ENCODE measurements around the gene ZFPM1. TPM values are rescaled to one million over a fixed set of nuclear protein-coding genes. Genes with fewer than 3 reads are reported as not detected.

ZFPM1 gene
- polyA plus RNA-seq, 1 donor from 2014 or later, result 0.15 TPM

- peaks cover 1% of the 10 kb centered on the region for H3K36me3 Mint-ChIP-seq
- H3K27ac Mint-ChIP-seq, result no peak overlapping the region
- H3K27me3 Mint-ChIP-seq, result no peaks in the 10 kb centered on the region
- no peak overlapping the region for H3K4me3 Mint-ChIP-seq
- H3K4me1 Mint-ChIP-seq, result peaks cover 4 to 8% (median 4%) of the 10 kb centered on the region in 3 donors
- H3K9me3 Mint-ChIP-seq, result no peaks in the 10 kb centered on the region
These were observed 80.4 kb downstream of the ZFPM1 start for GRCh38 chr16:88533381-88533917.

- peaks cover 1% of the 10 kb centered on the region for H3K36me3 Mint-ChIP-seq
- H3K27ac Mint-ChIP-seq, result no peak overlapping the region
- H3K4me3 Mint-ChIP-seq, result peak overlapping the region in 3 of 4 donors; percentile 47 to 86 (median 70)
- peaks cover 4 to 8% (median 4%) of the 10 kb centered on the region in 3 donors for H3K4me1 Mint-ChIP-seq
- H3K27me3 Mint-ChIP-seq, result no peaks in the 10 kb centered on the region
- H3K9me3 Mint-ChIP-seq, result no peaks in the 10 kb centered on the region
These were observed 81.0 kb downstream of the ZFPM1 start for GRCh38 chr16:88533932-88534637.

- Mint-ChIP-seq H3K27ac (no peak overlapping the region), H3K9me3 (no peaks in the 10 kb centered on the region), H3K4me1 (peaks cover 4 to 8% (median 4%) of the 10 kb centered on the region in 3 donors), H3K27me3 (no peaks in the 10 kb centered on the region), H3K4me3 (peak overlapping the region; percentile 77 to 86 (median 84)), H3K36me3 (peaks cover 1% of the 10 kb centered on the region)
These were observed 81.6 kb downstream of the ZFPM1 start for GRCh38 chr16:88534638-88535190.

DNA sequence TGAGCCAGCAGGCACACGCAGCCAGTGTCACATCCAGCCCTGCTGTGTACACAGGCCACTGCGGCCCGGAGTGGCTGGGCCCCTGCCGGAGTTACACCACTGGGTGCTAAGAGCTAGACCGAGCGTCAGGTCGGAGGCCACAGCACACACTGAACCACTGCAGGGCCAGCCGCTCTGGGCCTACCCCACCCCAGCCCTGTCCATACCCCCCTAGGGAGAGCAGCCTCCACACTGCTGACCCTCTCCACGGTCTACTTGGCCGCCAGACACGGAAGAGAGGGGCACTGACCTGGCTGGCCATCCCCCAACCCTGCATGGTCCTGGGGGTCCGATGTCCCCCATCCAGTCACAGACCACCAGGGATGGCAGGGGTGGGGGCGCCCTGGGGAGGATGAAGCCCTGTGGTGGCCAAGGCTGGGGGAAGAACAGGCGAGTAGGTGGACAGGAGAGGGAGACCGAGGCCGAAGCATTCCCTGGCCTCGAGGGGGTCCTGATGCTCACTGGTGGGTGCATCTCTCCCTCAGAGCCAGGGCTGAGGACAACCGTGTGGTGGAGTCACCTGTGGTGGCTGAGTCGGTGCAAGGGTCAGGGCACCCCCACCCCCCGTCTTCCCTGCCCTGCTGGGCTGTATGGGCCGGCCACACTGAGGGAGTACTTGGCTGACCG, 82.2 kb downstream of the ZFPM1 start:
- Mint-ChIP-seq H3K27ac (peak overlapping the region in 2 of 3 donors; percentile 87 to 91), H3K27me3 (no peaks in the 10 kb centered on the region), H3K9me3 (no peaks in the 10 kb centered on the region), H3K36me3 (peaks cover 1% of the 10 kb centered on the region), H3K4me1 (peaks cover 4 to 8% (median 4%) of the 10 kb centered on the region in 3 donors), H3K4me3 (peak overlapping the region; percentile 77 to 86 (median 84))

DNA sequence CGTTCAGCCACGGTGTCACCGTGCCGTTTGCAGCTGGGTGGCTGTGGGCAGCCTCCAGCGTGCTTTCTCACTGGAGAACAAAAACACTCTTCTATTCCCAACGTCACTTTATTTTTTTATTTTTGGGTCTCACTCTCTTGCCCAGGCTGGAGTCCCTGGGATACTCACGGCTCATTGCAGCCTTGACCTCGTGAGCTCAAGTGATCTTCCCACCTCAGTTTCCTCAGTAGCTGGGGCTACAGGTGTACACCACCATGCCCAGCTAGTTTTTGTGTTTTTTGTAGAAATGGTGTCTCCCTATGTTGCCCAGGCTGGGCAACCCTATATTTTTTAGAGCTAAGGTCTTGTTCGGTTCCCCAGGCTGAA, 82.8 kb downstream of the ZFPM1 start:
- peaks cover 1% of the 10 kb centered on the region for H3K36me3 Mint-ChIP-seq
- H3K27ac Mint-ChIP-seq, result peak overlapping the region in 2 of 3 donors; percentile 87 to 91
- peaks cover 4 to 8% (median 4%) of the 10 kb centered on the region in 3 donors for H3K4me1 Mint-ChIP-seq
- H3K4me3 Mint-ChIP-seq, result peak overlapping the region; percentile 73 to 86 (median 80)
- H3K27me3 Mint-ChIP-seq, result peaks cover under 1% of the 10 kb centered on the region
- H3K9me3 Mint-ChIP-seq, result no peaks in the 10 kb centered on the region

DNA sequence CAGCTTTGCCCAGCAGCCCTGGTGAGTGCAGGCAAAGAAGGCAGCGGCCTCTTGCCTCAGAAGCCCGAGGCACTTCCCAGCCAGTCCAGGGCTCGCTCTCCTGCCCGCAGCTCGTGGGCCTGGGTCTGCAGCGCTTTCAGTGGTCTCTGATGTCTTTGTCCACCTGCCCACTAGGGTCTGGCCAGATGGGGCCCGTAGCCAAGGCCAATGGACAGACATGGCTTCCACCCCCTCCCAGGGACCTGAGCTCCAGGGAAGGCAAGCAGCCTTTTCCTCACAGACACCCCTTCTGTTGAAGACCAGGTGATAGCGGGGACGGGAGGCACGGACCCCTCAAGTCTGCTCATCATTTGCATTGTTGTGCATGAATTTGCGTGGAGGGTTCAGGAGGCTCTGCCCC, 83.4 kb downstream of the ZFPM1 start:
- peak overlapping the region in 1 of 4 donors; percentile 86 for H3K4me3 Mint-ChIP-seq
- H3K27ac Mint-ChIP-seq, result no peak overlapping the region
- peaks cover 3 to 8% (median 4%) of the 10 kb centered on the region in 3 donors for H3K4me1 Mint-ChIP-seq
- no peaks in the 10 kb centered on the region for H3K9me3 Mint-ChIP-seq
- H3K36me3 Mint-ChIP-seq, result peaks cover under 1% of the 10 kb centered on the region
- peaks cover 1% of the 10 kb centered on the region for H3K27me3 Mint-ChIP-seq

GRCh38 chr16:88536971-88537751, 84.1 kb downstream of the ZFPM1 start:
- H3K27me3 Mint-ChIP-seq, result peaks cover 3% of the 10 kb centered on the region
- H3K27ac Mint-ChIP-seq, result peak overlapping the region in 1 of 3 donors; percentile 69
- no peaks in the 10 kb centered on the region for H3K9me3 Mint-ChIP-seq
- H3K4me3 Mint-ChIP-seq, result peak overlapping the region in 2 of 4 donors; percentile 11 to 86
- H3K4me1 Mint-ChIP-seq, result peaks cover 3 to 8% (median 4%) of the 10 kb centered on the region in 3 donors
- no peaks in the 10 kb centered on the region for H3K36me3 Mint-ChIP-seq

DNA sequence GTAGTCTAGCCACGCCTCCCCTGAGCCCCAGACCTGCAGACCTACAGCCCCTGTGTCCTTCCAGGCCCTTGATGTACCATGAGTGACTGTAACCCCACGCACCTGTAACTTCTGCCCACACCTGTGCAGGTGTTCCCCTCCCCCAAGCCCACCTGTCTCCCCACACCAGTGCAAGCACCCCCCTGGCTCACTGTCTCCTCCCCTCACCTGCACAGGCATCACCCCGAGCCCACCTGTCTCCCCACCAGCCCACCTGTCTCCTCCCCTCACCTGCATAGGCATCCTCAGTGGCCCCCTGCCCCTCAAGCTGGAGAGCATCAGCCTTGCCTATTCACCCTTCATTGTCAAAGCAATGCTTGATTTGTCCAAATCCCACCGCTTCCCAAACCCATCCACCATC, 84.8 kb downstream of the ZFPM1 start:
- Mint-ChIP-seq H3K4me1 (peaks cover 3 to 8% (median 4%) of the 10 kb centered on the region in 3 donors), H3K27ac (peak overlapping the region in 1 of 3 donors; percentile 69), H3K27me3 (peaks cover 3% of the 10 kb centered on the region), H3K36me3 (peaks cover 1% of the 10 kb centered on the region), H3K4me3 (peak overlapping the region in 2 of 4 donors; percentile 11 to 28), H3K9me3 (no peaks in the 10 kb centered on the region)

DNA sequence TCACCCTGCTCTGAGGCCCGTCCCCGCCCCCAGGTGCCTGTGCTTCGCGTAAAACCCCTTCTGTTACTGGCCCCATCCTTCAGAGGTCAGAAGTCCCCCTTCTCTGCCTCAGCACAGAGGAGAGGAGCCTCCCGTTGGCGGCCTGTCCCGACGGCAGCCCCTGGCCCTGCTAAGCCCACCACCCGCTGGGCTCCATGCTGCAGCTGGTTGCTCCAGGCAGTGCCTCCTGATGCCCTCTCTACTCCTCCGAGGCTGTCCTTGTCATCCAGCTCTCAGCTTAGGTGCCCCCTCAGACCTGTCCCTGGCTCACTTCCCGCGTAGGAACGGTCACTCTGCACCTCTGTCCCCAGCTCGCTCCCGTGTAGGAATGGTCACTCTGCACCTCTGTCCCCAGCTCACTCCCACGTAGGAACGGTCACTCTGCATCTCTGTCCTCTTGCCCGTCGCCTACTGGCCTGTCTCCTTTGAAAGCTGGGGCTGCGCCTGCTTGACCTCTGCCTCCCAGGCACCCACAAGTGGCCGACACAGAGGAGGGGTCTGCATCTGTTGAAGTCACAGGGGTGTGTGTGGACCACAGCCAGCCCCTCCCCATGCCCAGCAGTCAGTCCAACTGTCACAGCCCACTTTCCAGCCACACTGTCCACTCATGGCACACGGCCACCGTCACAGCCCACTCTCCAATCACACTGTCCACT, 85.4 kb downstream of the ZFPM1 start:
- H3K4me1 Mint-ChIP-seq, result peaks cover 3 to 8% (median 4%) of the 10 kb centered on the region in 3 donors
- peaks cover 1% of the 10 kb centered on the region for H3K36me3 Mint-ChIP-seq
- H3K27me3 Mint-ChIP-seq, result peaks cover 3% of the 10 kb centered on the region
- peaks cover 0 to 6% (median 6%) of the 10 kb centered on the region in 3 donors for H3K9me3 Mint-ChIP-seq
- no peak overlapping the region for H3K27ac Mint-ChIP-seq
- peak overlapping the region in 1 of 4 donors; percentile 28 for H3K4me3 Mint-ChIP-seq

DNA sequence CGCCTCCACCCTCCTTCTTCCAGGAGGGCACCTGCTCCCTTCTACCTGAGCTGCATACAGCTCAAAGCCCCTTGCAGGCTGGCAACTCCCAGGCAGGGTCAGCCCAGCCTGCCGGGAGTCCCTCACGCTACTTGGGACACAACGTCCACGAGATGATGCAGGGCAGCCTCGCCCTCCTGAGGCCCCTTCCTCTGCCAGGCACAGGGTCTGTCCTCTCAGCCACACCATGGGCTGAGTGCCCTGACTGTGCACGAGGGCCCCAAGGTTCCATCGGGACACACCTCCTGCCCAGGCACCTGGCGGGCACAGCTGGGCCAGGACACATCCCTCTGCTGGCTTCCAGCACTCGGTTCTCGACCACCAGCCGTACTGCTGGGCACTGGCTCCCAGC, 86.2 kb downstream of the ZFPM1 start:
- no peak overlapping the region for H3K4me3 Mint-ChIP-seq
- peaks cover 3% of the 10 kb centered on the region for H3K27me3 Mint-ChIP-seq
- H3K36me3 Mint-ChIP-seq, result peaks cover 1% of the 10 kb centered on the region
- peaks cover 0 to 9% (median 9%) of the 10 kb centered on the region in 3 donors for H3K9me3 Mint-ChIP-seq
- H3K27ac Mint-ChIP-seq, result peak overlapping the region in 1 of 3 donors; percentile 31
- H3K4me1 Mint-ChIP-seq, result peaks cover 3 to 8% (median 4%) of the 10 kb centered on the region in 3 donors

- peaks cover 3 to 8% (median 4%) of the 10 kb centered on the region in 3 donors for H3K4me1 Mint-ChIP-seq
- peaks cover 1% of the 10 kb centered on the region for H3K36me3 Mint-ChIP-seq
- peaks cover 3% of the 10 kb centered on the region for H3K27me3 Mint-ChIP-seq
- no peak overlapping the region for H3K4me3 Mint-ChIP-seq
- H3K9me3 Mint-ChIP-seq, result peaks cover 0 to 9% (median 9%) of the 10 kb centered on the region in 3 donors
- no peak overlapping the region for H3K27ac Mint-ChIP-seq
These were observed 86.7 kb downstream of the ZFPM1 start for GRCh38 chr16:88539652-88540345.

DNA sequence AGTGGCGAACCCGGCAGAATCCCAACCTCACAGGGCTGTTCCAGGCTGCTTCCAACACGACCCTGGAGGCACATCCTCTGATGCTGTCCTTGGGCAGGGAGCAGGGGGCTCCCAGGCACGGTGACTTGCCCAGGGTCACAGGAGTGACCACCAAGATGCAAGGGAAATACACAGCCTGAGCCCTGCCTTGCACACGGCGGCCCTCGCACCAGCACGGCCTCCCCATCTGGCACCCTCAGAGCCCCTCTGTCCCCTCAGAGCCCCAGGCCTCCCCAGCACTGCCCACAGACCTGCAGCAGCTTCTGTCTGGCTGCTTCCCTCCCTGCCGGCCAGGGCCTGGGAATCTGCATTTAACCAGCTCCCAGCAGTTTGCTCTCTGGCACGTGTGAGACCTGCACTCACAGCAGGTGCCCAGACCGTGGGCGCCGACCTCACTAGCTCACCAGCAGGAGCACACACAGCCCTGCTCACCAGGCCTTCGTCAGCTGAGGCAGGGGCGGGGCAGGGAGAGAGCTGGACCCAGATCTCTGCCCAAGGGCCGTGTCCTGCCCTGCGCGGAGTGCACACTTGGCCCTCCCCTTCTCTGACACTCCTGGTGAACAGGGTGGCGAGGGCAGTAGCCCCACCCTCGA, 87.4 kb downstream of the ZFPM1 start:
- no peak overlapping the region for H3K27ac Mint-ChIP-seq
- H3K36me3 Mint-ChIP-seq, result peaks cover 1% of the 10 kb centered on the region
- H3K4me3 Mint-ChIP-seq, result no peak overlapping the region
- H3K4me1 Mint-ChIP-seq, result peaks cover 3 to 6% (median 4%) of the 10 kb centered on the region in 3 donors
- peaks cover 0 to 9% (median 9%) of the 10 kb centered on the region in 3 donors for H3K9me3 Mint-ChIP-seq
- H3K27me3 Mint-ChIP-seq, result peaks cover 5% of the 10 kb centered on the region
